HepG2 (cell line): ENCODE results near the gene SUN5. TPM values are rescaled to one million over a fixed set of nuclear protein-coding genes. Genes with fewer than 3 reads are reported as not detected.

Source experiments
- ARID2 ChIP-seq: sonication (generic); formaldehyde crosslinking; IDR thresholded peaks from 2 replicates; pipeline ENCODE4 v1.8.1; 2022; ENCODE audit warnings: mild to moderate bottlenecking, missing genetic modification reagents, borderline replicate concordance
- CBX5 ChIP-seq: sonication (generic); formaldehyde crosslinking; IDR thresholded peaks from 2 replicates; pipeline ENCODE4 v1.4.0; 2020; ENCODE audit warnings: missing genetic modification reagents, borderline replicate concordance
- DNMT1 ChIP-seq: sonication (generic); formaldehyde crosslinking; IDR thresholded peaks from 2 replicates; pipeline ENCODE4 v1.5.1; 2020; ENCODE audit warnings: mild to moderate bottlenecking, missing genetic modification reagents
- DR1 ChIP-seq: sonication (generic); formaldehyde crosslinking; IDR thresholded peaks from 2 replicates; pipeline ENCODE4 v1.8.0; 2021; ENCODE audit warnings: mild to moderate bottlenecking, missing genetic modification reagents, inconsistent platforms
- MAFK ChIP-seq, 2 experiments: IDR thresholded peaks in 1 of 2; conservative IDR thresholded peaks in 1 of 2; 2 replicates each; pipeline ENCODE4 v1.6.1; 2011; ENCODE audit warnings: improper control_type of control experiment in 2 of 2, low read length in 2 of 2
- MBD4 ChIP-seq: IDR thresholded peaks from 2 replicates; pipeline ENCODE4 v1.6.1; 2012; ENCODE audit warnings: low read length, inconsistent platforms, borderline replicate concordance
- MZF1 ChIP-seq: sonication (generic); formaldehyde crosslinking; IDR thresholded peaks from 2 replicates; pipeline ENCODE4 v1.8.1; 2023; ENCODE audit warnings: mild to moderate bottlenecking, missing genetic modification reagents, borderline replicate concordance
- SIN3A ChIP-seq: IDR thresholded peaks from 2 replicates; pipeline ENCODE4 v1.6.1; 2011; ENCODE audit warnings: low read depth, mild to moderate bottlenecking, control low read depth, low read length, borderline replicate concordance
- SIX4 ChIP-seq: sonication (generic); formaldehyde crosslinking; IDR thresholded peaks from 2 replicates; pipeline ENCODE4 v1.4.0; 2020; ENCODE audit warnings: missing genetic modification reagents
- SNAPC2 ChIP-seq: sonication (generic); formaldehyde crosslinking; IDR thresholded peaks from 2 replicates; pipeline ENCODE4 v1.8.1; 2022; ENCODE audit warnings: mild to moderate bottlenecking, missing genetic modification reagents
- ZBTB7A ChIP-seq: sonication (generic); formaldehyde crosslinking; IDR thresholded peaks from 2 replicates; pipeline ENCODE4 v1.8.0; 2022; ENCODE audit warnings: mild to moderate bottlenecking, missing genetic modification reagents
- ZFY ChIP-seq: sonication (generic); formaldehyde crosslinking; IDR thresholded peaks from 2 replicates; pipeline ENCODE4 v1.4.0; 2020; ENCODE audit warnings: missing genetic modification reagents
- ZNF441 ChIP-seq: sonication (generic); formaldehyde crosslinking; IDR thresholded peaks from 2 replicates; pipeline ENCODE4 v1.7.0; 2021; ENCODE audit warnings: missing genetic modification reagents, borderline replicate concordance
- ZNF878 ChIP-seq: sonication (generic); formaldehyde crosslinking; IDR thresholded peaks from 2 replicates; pipeline ENCODE4 v1.8.1; 2023; ENCODE audit warnings: mild to moderate bottlenecking, missing genetic modification reagents, moderate library complexity
- polyA plus RNA-seq, 8 experiments: library from polyadenylated mRNA; depleted of rRNA in 3 of 8; stranded (reverse) in 7 of 8; unstranded in 1 of 8; fragments of >200 nt; fragmentation: Illumina TruSeq in 4 of 8; extraction: Trizol in 4 of 8; gene quantifications; 2 replicates each; pipeline versions ENCODE4 v1.2.1 to v1.2.3, GENCODE V29; 2011 to 2016; ENCODE audit warnings: low read depth in 4 of 8, missing spikeins in 1 of 8, mixed read lengths in 1 of 8; ENCODE audit not compliant: insufficient read depth in 1 of 8
- total RNA-seq, 5 experiments: library from RNA; depleted of rRNA; stranded (reverse); fragments of >200 nt; fragmentation: Illumina TruSeq; extraction: Trizol; gene quantifications; 2 replicates each; pipeline ENCODE4 v1.2.3, GENCODE V29; 2016; ENCODE audit warnings: low read depth in 1 of 5
- TF ChIP-seq, protein P1 (sequence below): sonication (generic); formaldehyde crosslinking; IDR thresholded peaks from 2 replicates; pipeline ENCODE4 v1.8.1; 2023; ENCODE audit warnings: mild to moderate bottlenecking, missing genetic modification reagents
- TF ChIP-seq, protein P2 (sequence below): sonication (generic); formaldehyde crosslinking; IDR thresholded peaks from 2 replicates; pipeline ENCODE4 v1.5.1; 2020; ENCODE audit warnings: mild to moderate bottlenecking, missing genetic modification reagents, moderate library complexity
- TF ChIP-seq, protein P3 (sequence below): sonication (generic); formaldehyde crosslinking; IDR thresholded peaks from 2 replicates; pipeline ENCODE4 v1.4.0; 2020; ENCODE audit warnings: missing genetic modification reagents
- TF ChIP-seq, protein P4 (sequence below): sonication (generic); formaldehyde crosslinking; IDR thresholded peaks from 2 replicates; pipeline ENCODE4 v1.5.1; 2020; ENCODE audit warnings: missing genetic modification reagents, mild to moderate bottlenecking, borderline replicate concordance
- TF ChIP-seq, protein P5 (sequence below): sonication (generic); formaldehyde crosslinking; IDR thresholded peaks from 2 replicates; pipeline ENCODE4 v1.9.0; 2022; ENCODE audit warnings: low read depth, missing genetic modification reagents

The SUN5 gene
- total and polyA plus RNA-seq, 2 of the 13 experiments (the other 11 are each of a cell fraction or from before 2014, with no cell fraction given), result not detected

DNA sequence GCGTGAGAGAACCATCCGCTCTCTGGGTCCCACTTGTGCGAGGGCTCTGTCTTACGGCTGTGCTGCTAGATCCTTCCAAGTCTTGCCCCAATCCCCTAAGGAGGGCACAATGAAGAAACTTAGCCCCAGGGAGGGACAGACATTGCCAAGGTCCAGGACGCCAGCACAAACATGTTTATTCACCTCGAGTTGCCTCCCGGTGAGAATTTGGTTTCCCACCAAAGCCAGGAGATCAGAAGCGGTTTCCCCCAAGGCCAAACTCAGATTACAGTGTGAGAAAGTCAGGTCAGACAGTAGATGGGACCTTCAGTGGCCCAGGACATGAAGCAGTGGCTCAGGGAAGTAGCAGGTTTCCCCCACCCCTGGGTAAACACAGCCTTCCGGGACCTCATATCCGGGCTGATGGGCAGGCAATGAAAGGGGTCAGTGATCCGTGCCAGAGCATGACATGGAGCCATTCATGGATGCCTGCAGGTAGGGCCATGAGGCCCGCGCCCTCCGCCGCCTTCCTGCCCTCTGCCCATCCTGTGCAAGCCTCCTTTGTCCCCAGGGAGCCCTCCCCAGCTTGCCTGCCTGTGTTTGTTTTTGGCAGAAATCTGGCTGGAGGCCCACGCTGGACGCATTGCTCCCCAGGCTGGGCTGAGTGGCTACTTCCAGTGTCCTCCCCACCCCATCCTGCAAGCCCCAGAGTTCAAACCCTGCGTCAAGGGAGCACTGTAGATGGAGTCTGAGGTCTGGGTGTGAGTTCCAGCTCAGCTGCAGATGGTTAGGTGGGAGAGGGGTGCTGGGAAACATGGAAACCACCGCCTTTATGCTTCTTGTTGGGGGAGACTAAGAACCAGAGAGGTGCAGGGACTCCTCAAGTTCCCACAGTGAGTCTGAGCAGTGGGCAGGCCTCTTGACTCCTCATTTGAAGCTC, 5.2 kb upstream of the SUN5 start (continued):
- TF ChIP-seq ZFY (CRISPR knock-in tag) (peak; percentile 59; the same call in 1 of the 2 replicates), ZNF441 (no peak), SIN3A (peak; percentile 81; the same call in 1 of the 2 replicates), CBX5 (CRISPR knock-in tag) (peak; percentile 97), DR1 (no peak), SIX4 (CRISPR knock-in tag) (peak; percentile 83), DNMT1 (CRISPR knock-in tag) (peak; percentile 61; the same call in 1 of the 2 replicates), ZBTB7A (peak; percentile 94), MBD4 (no peak), MZF1 (CRISPR knock-in tag) (0 out of 2 replicates have a peak, but pooled peaks have one; percentile 16), SNAPC2 (CRISPR knock-in tag) (peak; percentile 98), MAFK (conservative IDR thresholded peaks at IDR 0.05 in 1 of 2, IDR thresholded peaks at IDR 0.05 in 1 of 2; ENCODE audit: low read length in 2 of 2) (no peak), ARID2 (CRISPR knock-in tag) (no peak; the same call in 1 of the 2 replicates), ZNF878 (CRISPR knock-in tag) (peak; percentile 99; the same call in 1 of the 2 replicates)
- TF ChIP-seq, protein P1, sequence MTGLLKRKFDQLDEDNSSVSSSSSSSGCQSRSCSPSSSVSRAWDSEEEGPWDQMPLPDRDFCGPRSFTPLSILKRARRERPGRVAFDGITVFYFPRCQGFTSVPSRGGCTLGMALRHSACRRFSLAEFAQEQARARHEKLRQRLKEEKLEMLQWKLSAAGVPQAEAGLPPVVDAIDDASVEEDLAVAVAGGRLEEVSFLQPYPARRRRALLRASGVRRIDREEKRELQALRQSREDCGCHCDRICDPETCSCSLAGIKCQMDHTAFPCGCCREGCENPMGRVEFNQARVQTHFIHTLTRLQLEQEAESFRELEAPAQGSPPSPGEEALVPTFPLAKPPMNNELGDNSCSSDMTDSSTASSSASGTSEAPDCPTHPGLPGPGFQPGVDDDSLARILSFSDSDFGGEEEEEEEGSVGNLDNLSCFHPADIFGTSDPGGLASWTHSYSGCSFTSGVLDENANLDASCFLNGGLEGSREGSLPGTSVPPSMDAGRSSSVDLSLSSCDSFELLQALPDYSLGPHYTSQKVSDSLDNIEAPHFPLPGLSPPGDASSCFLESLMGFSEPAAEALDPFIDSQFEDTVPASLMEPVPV, result peak; percentile 98
- TF ChIP-seq, protein P2, sequence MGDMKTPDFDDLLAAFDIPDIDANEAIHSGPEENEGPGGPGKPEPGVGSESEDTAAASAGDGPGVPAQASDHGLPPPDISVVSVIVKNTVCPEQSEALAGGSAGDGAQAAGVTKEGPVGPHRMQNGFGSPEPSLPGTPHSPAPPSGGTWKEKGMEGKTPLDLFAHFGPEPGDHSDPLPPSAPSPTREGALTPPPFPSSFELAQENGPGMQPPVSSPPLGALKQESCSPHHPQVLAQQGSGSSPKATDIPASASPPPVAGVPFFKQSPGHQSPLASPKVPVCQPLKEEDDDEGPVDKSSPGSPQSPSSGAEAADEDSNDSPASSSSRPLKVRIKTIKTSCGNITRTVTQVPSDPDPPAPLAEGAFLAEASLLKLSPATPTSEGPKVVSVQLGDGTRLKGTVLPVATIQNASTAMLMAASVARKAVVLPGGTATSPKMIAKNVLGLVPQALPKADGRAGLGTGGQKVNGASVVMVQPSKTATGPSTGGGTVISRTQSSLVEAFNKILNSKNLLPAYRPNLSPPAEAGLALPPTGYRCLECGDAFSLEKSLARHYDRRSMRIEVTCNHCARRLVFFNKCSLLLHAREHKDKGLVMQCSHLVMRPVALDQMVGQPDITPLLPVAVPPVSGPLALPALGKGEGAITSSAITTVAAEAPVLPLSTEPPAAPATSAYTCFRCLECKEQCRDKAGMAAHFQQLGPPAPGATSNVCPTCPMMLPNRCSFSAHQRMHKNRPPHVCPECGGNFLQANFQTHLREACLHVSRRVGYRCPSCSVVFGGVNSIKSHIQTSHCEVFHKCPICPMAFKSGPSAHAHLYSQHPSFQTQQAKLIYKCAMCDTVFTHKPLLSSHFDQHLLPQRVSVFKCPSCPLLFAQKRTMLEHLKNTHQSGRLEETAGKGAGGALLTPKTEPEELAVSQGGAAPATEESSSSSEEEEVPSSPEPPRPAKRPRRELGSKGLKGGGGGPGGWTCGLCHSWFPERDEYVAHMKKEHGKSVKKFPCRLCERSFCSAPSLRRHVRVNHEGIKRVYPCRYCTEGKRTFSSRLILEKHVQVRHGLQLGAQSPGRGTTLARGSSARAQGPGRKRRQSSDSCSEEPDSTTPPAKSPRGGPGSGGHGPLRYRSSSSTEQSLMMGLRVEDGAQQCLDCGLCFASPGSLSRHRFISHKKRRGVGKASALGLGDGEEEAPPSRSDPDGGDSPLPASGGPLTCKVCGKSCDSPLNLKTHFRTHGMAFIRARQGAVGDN, result peak; percentile 99
- TF ChIP-seq, protein P3, sequence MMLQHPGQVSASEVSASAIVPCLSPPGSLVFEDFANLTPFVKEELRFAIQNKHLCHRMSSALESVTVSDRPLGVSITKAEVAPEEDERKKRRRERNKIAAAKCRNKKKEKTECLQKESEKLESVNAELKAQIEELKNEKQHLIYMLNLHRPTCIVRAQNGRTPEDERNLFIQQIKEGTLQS (CRISPR knock-in tag), result peak; percentile 48; the same call in 1 of the 2 replicates
- TF ChIP-seq, protein P4, sequence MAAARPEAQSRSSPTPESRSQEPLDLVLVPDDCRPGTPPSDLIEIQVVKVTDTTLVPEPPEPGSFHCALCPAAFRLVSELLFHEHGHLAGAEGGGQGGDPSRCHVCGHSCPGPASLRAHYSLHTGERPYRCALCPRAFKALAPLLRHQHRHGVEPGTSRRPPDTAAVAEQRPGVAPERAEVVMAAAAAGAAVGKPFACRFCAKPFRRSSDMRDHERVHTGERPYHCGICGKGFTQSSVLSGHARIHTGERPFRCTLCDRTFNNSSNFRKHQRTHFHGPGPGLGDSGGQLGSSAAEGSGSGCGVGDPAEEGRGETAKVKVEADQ (CRISPR knock-in tag), result peak; percentile 70; the same call in 1 of the 2 replicates
- TF ChIP-seq, protein P5, sequence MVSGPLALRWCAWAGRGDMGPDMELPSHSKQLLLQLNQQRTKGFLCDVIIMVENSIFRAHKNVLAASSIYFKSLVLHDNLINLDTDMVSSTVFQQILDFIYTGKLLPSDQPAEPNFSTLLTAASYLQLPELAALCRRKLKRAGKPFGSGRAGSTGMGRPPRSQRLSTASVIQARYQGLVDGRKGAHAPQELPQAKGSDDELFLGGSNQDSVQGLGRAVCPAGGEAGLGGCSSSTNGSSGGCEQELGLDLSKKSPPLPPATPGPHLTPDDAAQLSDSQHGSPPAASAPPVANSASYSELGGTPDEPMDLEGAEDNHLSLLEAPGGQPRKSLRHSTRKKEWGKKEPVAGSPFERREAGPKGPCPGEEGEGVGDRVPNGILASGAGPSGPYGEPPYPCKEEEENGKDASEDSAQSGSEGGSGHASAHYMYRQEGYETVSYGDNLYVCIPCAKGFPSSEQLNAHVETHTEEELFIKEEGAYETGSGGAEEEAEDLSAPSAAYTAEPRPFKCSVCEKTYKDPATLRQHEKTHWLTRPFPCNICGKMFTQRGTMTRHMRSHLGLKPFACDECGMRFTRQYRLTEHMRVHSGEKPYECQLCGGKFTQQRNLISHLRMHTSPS (CRISPR knock-in tag), result peak; percentile 100
